Gastrocnemius medialis (tissue), 4 donors: Measurements from ENCODE around the gene GGACT. TPM values are rescaled to one million over a fixed set of nuclear protein-coding genes. Genes with fewer than 3 reads are reported as not detected.

Experiments used
- ATAC-seq, 2 donors: fragments of 150-250 bp; one replicate each; pipeline ENCODE4 v1.9.1; 2016
- DNase-seq, 2 donors: peaks; one replicate each; pipeline ENCODE4 v3.0.0-alpha.2; 2019
- H3K27ac ChIP-seq, 4 donors: fragments of 200-600 bp; sonication (generic); 1 replicate in 1 of 4; 2 replicates in 3 of 4; pipeline ENCODE4 v1.5.1; 2016 to 2018; ENCODE audit warnings: mild to moderate bottlenecking in 2 of 4, moderate library complexity in 1 of 4
- H3K27me3 ChIP-seq, 3 donors: fragments of 200-600 bp; sonication (generic) in 2 of 3; 1 replicate in 1 of 3; 2 replicates in 2 of 3; pipeline versions ENCODE4 v1.5.1 to v1.6.0; 2016 to 2019; ENCODE audit warnings: mild to moderate bottlenecking in 1 of 3, moderate library complexity in 1 of 3
- H3K36me3 ChIP-seq, 2 donors: fragments of 200-600 bp; sonication (generic) in 1 of 2; one replicate each; pipeline ENCODE4 v1.5.1; 2017 to 2018
- H3K4me1 ChIP-seq, 2 donors: fragments of 200-600 bp; sonication (generic) in 1 of 2; one replicate each; pipeline ENCODE4 v1.5.1; 2016 to 2017; ENCODE audit warnings: mild to moderate bottlenecking in 2 of 2
- H3K4me3 ChIP-seq, 4 donors: fragments of 200-600 bp; sonication (generic) in 3 of 4; 1 replicate in 1 of 4; 2 replicates in 3 of 4; pipeline ENCODE4 v1.5.1; 2016 to 2019; ENCODE audit warnings: mild to moderate bottlenecking in 2 of 4
- H3K9me3 ChIP-seq, 3 donors: fragments of 200-600 bp; sonication (generic) in 2 of 3; 1 replicate in 1 of 3; 2 replicates in 2 of 3; pipeline ENCODE4 v1.5.1; 2016 to 2019
- CTCF ChIP-seq, 5 experiments: fragments of 450-650 bp in 3 of 5; fragments of 200-600 bp in 2 of 5; sonication (generic) in 2 of 5; IDR thresholded peaks in 4 of 5; conservative IDR thresholded peaks in 1 of 5; 1 replicate in 4 of 5; 2 replicates in 1 of 5; pipeline ENCODE4 v1.5.1; 2016 to 2019; ENCODE audit warnings: antibody characterized with exemption in 5 of 5, mild to moderate bottlenecking in 3 of 5, moderate library complexity in 3 of 5
- POLR2A ChIP-seq, 2 donors: fragments of 450-650 bp; IDR thresholded peaks; one replicate each; pipeline ENCODE4 v1.6.1; 2017; ENCODE audit warnings: antibody characterized with exemption in 2 of 2, mild to moderate bottlenecking in 2 of 2, moderate library complexity in 2 of 2
- in situ Hi-C, 4 donors: fragments of 200-750 bp; cut with MboI; loops; one replicate each; pipeline versions ENCODE4 v1.15.0 to v1.8.0; 2017; ENCODE audit warnings: low sequenced_read_pairs in 4 of 4
- intact Hi-C: fragments of 100-400 bp; cut with DNase I; formaldehyde crosslinking; loops from one replicate; pipeline ENCODE4 v1.15.1; 2023; ENCODE audit warnings: low total_unique reads
- total RNA-seq, 4 donors: library from RNA; depleted of rRNA; stranded (reverse); fragments of >200 nt; gene quantifications; one replicate each; pipeline versions ENCODE4 v1.1.0 to v1.2.3, GENCODE V29; 2016

GGACT gene
- total RNA-seq, 4 donors from 2014 or later = 0.56 to 1.5 (median 0.83) TPM

GRCh38 chr13:100564444-100565223, 24.0 kb downstream of the GGACT start:
- H3K9me3 ChIP-seq = no peaks in the 10 kb centered on the region
- peaks cover 8 to 13% of the 10 kb centered on the region in 2 donors for H3K4me1 ChIP-seq
- intact Hi-C loops (no loop called here), in situ Hi-C loops (no loop called here)
- no peaks in the 10 kb centered on the region for H3K27me3 ChIP-seq
- no peak for ATAC-seq
- no peak overlapping the region for H3K27ac ChIP-seq
- H3K4me3 ChIP-seq = no peak overlapping the region
- H3K36me3 ChIP-seq = no peaks in the 10 kb centered on the region
- no peak for DNase-seq
- no peak for TF ChIP-seq POLR2A (IDR thresholded peaks at IDR 0.05)
- no peak for TF ChIP-seq CTCF (IDR thresholded peaks at IDR 0.05 in 4 of 5, conservative IDR thresholded peaks at IDR 0.05 in 1 of 5)

- H3K27ac ChIP-seq = no peak overlapping the region
- no peak overlapping the region for H3K4me3 ChIP-seq
- H3K4me1 ChIP-seq = peaks cover 8 to 13% of the 10 kb centered on the region in 2 donors
- DNase-seq = no peak
- no peaks in the 10 kb centered on the region for H3K36me3 ChIP-seq
- ATAC-seq = no peak
- in situ Hi-C loops (no loop called here), intact Hi-C loops (no loop called here)
- TF ChIP-seq CTCF (IDR thresholded peaks at IDR 0.05 in 4 of 5, conservative IDR thresholded peaks at IDR 0.05 in 1 of 5) = no peak
- TF ChIP-seq POLR2A (IDR thresholded peaks at IDR 0.05) = no peak
- no peaks in the 10 kb centered on the region for H3K27me3 ChIP-seq
- no peaks in the 10 kb centered on the region for H3K9me3 ChIP-seq
These were observed 24.8 kb downstream of the GGACT start for GRCh38 chr13:100563779-100564178.

GRCh38 chr13:100561599-100562204, 26.9 kb downstream of the GGACT start:
- intact Hi-C loops (no loop called here), in situ Hi-C loops (no loop called here)
- no peaks in the 10 kb centered on the region for H3K36me3 ChIP-seq
- no peaks in the 10 kb centered on the region for H3K27me3 ChIP-seq
- no peak for ATAC-seq
- TF ChIP-seq POLR2A (IDR thresholded peaks at IDR 0.05) (no peak), CTCF (IDR thresholded peaks at IDR 0.05 in 4 of 5, conservative IDR thresholded peaks at IDR 0.05 in 1 of 5) (no peak)
- no peak overlapping the region for H3K27ac ChIP-seq
- peaks cover 8 to 13% of the 10 kb centered on the region in 2 donors for H3K4me1 ChIP-seq
- H3K4me3 ChIP-seq = no peak overlapping the region
- H3K9me3 ChIP-seq = no peaks in the 10 kb centered on the region
- DNase-seq = no peak

- H3K9me3 ChIP-seq = no peaks in the 10 kb centered on the region
- peaks cover 8 to 13% of the 10 kb centered on the region in 2 donors for H3K4me1 ChIP-seq
- DNase-seq = no peak
- in situ Hi-C loops = no loop called here
- H3K36me3 ChIP-seq = no peaks in the 10 kb centered on the region
- intact Hi-C loops = no loop called here
- no peak overlapping the region for H3K4me3 ChIP-seq
- ATAC-seq = no peak
- H3K27me3 ChIP-seq = no peaks in the 10 kb centered on the region
- peak overlapping the region in 3 of 4 donors; percentile 50 to 76 (median 60) for H3K27ac ChIP-seq
- TF ChIP-seq POLR2A (IDR thresholded peaks at IDR 0.05) (no peak), CTCF (IDR thresholded peaks at IDR 0.05 in 4 of 5, conservative IDR thresholded peaks at IDR 0.05 in 1 of 5) (no peak)
These were observed 27.5 kb downstream of the GGACT start for GRCh38 chr13:100561158-100561499.
